Activated naive CD8-positive, alpha-beta T cell treated with anti-CD3 and anti-CD28 coated beads, Interleukin-2, amount 10 ng/mL, durations not matched to agents 7 days and 5 days (primary cell): ENCODE measurements around the gene DNMT1. TPM values are rescaled to one million over a fixed set of nuclear protein-coding genes. Genes with fewer than 3 reads are reported as not detected.
A peak's percentile ranks its signal among the peaks of the same experiment; 100 is the strongest.
"Not testable (repeated sequence)": the region's sequence is repeated elsewhere in the genome, so short reads cannot be mapped to it uniquely, and the experiment has no call there.

Experiments
- ATAC-seq: fragments of 150-1000 bp; cut with Tn5 transposase; one replicate; pipeline ENCODE4 v1.10.0; 2021; ENCODE audit warnings: low read depth, moderate library complexity
- POLR2A ChIA-PET: fragments of 350-600 bp; sonication (Branson Sonifier 250); formaldehyde crosslinking; loops from one replicate; lab custom pipeline; 2021; ENCODE audit warnings: antibody characterized with exemption; lab: Charles Lee
- DNase-seq: peaks from one replicate; pipeline ENCODE4 v3.0.0; 2021
- H3K27ac Mint-ChIP-seq: one replicate; pipeline ENCODE4 v1.8.0; 2022; ENCODE audit warnings: mild to moderate bottlenecking, mixed read lengths
- H3K27me3 Mint-ChIP-seq: one replicate; pipeline ENCODE4 v1.8.0; 2022; ENCODE audit warnings: mild to moderate bottlenecking, moderate library complexity, mixed read lengths
- H3K36me3 Mint-ChIP-seq: one replicate; pipeline ENCODE4 v1.8.0; 2021; ENCODE audit warnings: mild to moderate bottlenecking, mixed read lengths
- H3K4me1 Mint-ChIP-seq: one replicate; pipeline ENCODE4 v1.8.0; 2021; ENCODE audit warnings: mixed read lengths
- H3K4me3 Mint-ChIP-seq: one replicate; pipeline ENCODE4 v1.8.0; 2022; ENCODE audit warnings: mild to moderate bottlenecking, moderate library complexity, mixed read lengths
- H3K9me3 Mint-ChIP-seq: one replicate; pipeline ENCODE4 v1.8.0; 2021; ENCODE audit warnings: mixed read lengths
- total RNA-seq, 2 experiments: library from RNA; stranded (reverse); gene quantifications; one replicate each; pipeline ENCODE4 v1.2.3, GENCODE V29; 2021

Gene DNMT1
- total RNA-seq, 2 experiments from 2014 or later = 347 to 384 TPM

- Mint-ChIP-seq H3K4me3 (no peak overlapping the region), H3K27me3 (no peaks in the 10 kb centered on the region), H3K9me3 (no peaks in the 10 kb centered on the region), H3K27ac (no peak overlapping the region), H3K36me3 (peaks cover 29% of the 10 kb centered on the region), H3K4me1 (peaks cover 34% of the 10 kb centered on the region)
- DNase-seq (no peak), ATAC-seq (no peak)
- POLR2A ChIA-PET = no interaction called here
Measured at GRCh38 chr19:10191347-10191746, 3.4 kb downstream of the DNMT1 start.

GRCh38 chr19:10190026-10190425, 4.7 kb downstream of the DNMT1 start:
- peak overlapping the region; percentile 29 for H3K4me3 Mint-ChIP-seq
- peaks cover 30% of the 10 kb centered on the region for H3K4me1 Mint-ChIP-seq
- H3K9me3 Mint-ChIP-seq = no peaks in the 10 kb centered on the region
- DNase-seq (no peak), ATAC-seq (no peak)
- peak overlapping the region; percentile 75 for H3K27ac Mint-ChIP-seq
- H3K27me3 Mint-ChIP-seq = no peaks in the 10 kb centered on the region
- H3K36me3 Mint-ChIP-seq = peaks cover 29% of the 10 kb centered on the region
- POLR2A ChIA-PET = no interaction called here

- POLR2A ChIA-PET = interaction anchor here (0.7 kb wide), 2 partner anchors 15 to 93 kb away, joined by 3 to 5 read pairs; no protein-coding TSS in a partner anchor
- DNase-seq (no peak), ATAC-seq (peak; percentile 21)
- H3K27ac Mint-ChIP-seq = peak overlapping the region; percentile 75
- no peaks in the 10 kb centered on the region for H3K9me3 Mint-ChIP-seq
- H3K4me1 Mint-ChIP-seq = peaks cover 30% of the 10 kb centered on the region
- peak overlapping the region; percentile 29 for H3K4me3 Mint-ChIP-seq
- H3K27me3 Mint-ChIP-seq = no peaks in the 10 kb centered on the region
- peaks cover 29% of the 10 kb centered on the region for H3K36me3 Mint-ChIP-seq
Measured at GRCh38 chr19:10189616-10190015, 5.1 kb downstream of the DNMT1 start.

- no peaks in the 10 kb centered on the region for H3K27me3 Mint-ChIP-seq
- no peaks in the 10 kb centered on the region for H3K9me3 Mint-ChIP-seq
- H3K4me3 Mint-ChIP-seq = no peak overlapping the region
- ATAC-seq = no peak
- POLR2A ChIA-PET = interaction anchor here (1.0 kb wide), 1 partner anchor 329 kb away, joined by 3 read pairs; no protein-coding TSS in a partner anchor
- DNase-seq = no peak
- peak overlapping the region; percentile 34 for H3K27ac Mint-ChIP-seq
- H3K36me3 Mint-ChIP-seq = peaks cover 29% of the 10 kb centered on the region
- H3K4me1 Mint-ChIP-seq = peaks cover 27% of the 10 kb centered on the region
Measured at GRCh38 chr19:10187315-10187714, 7.4 kb downstream of the DNMT1 start.

- Mint-ChIP-seq H3K27ac (no peak overlapping the region), H3K4me1 (peaks cover 18% of the 10 kb centered on the region), H3K4me3 (no peak overlapping the region), H3K27me3 (no peaks in the 10 kb centered on the region), H3K9me3 (no peaks in the 10 kb centered on the region), H3K36me3 (peaks cover 29% of the 10 kb centered on the region)
- DNase-seq = no peak
- ATAC-seq = no peak
- POLR2A ChIA-PET = interaction anchor here (0.6 to 0.8 kb wide), 3 partner anchors 9 to 516 kb away, joined by 3 read pairs; no protein-coding TSS in a partner anchor
Measured at GRCh38 chr19:10184636-10185035, 10.1 kb downstream of the DNMT1 start.

- POLR2A ChIA-PET = no interaction called here
- DNase-seq = no peak
- Mint-ChIP-seq H3K36me3 (peaks cover 27% of the 10 kb centered on the region), H3K9me3 (no peaks in the 10 kb centered on the region), H3K4me1 (peaks cover 16% of the 10 kb centered on the region), H3K27me3 (no peaks in the 10 kb centered on the region), H3K27ac (peak overlapping the region; percentile 15), H3K4me3 (no peak overlapping the region)
- no peak for ATAC-seq
Measured at GRCh38 chr19:10183926-10184325, 10.8 kb downstream of the DNMT1 start.

- Mint-ChIP-seq H3K9me3 (no peaks in the 10 kb centered on the region), H3K4me1 (peaks cover 12% of the 10 kb centered on the region), H3K27me3 (no peaks in the 10 kb centered on the region), H3K36me3 (peaks cover 24% of the 10 kb centered on the region), H3K27ac (no peak overlapping the region), H3K4me3 (no peak overlapping the region)
- ATAC-seq (no peak), DNase-seq (no peak)
- POLR2A ChIA-PET = no interaction called here
Measured at GRCh38 chr19:10182847-10183246, 11.9 kb downstream of the DNMT1 start.

- DNase-seq = no peak
- POLR2A ChIA-PET = interaction anchor here (0.7 kb wide), 1 partner anchor 98 kb away, joined by 4 read pairs; no protein-coding TSS in a partner anchor
- no peaks in the 10 kb centered on the region for H3K9me3 Mint-ChIP-seq
- no peaks in the 10 kb centered on the region for H3K27me3 Mint-ChIP-seq
- no peak for ATAC-seq
- no peak overlapping the region for H3K27ac Mint-ChIP-seq
- H3K4me1 Mint-ChIP-seq = peaks cover 9% of the 10 kb centered on the region
- H3K4me3 Mint-ChIP-seq = no peak overlapping the region
- H3K36me3 Mint-ChIP-seq = peaks cover 17% of the 10 kb centered on the region
Measured at GRCh38 chr19:10182076-10182475, 12.7 kb downstream of the DNMT1 start.

GRCh38 chr19:10180459-10180858, 14.3 kb downstream of the DNMT1 start:
- DNase-seq = no peak
- ATAC-seq = no peak
- H3K4me1 Mint-ChIP-seq = peaks cover 6% of the 10 kb centered on the region
- H3K4me3 Mint-ChIP-seq = no peak overlapping the region
- no peaks in the 10 kb centered on the region for H3K9me3 Mint-ChIP-seq
- peaks cover 21% of the 10 kb centered on the region for H3K36me3 Mint-ChIP-seq
- H3K27me3 Mint-ChIP-seq = no peaks in the 10 kb centered on the region
- POLR2A ChIA-PET = no interaction called here
- H3K27ac Mint-ChIP-seq = no peak overlapping the region

GRCh38 chr19:10180024-10180423, 14.7 kb downstream of the DNMT1 start:
- POLR2A ChIA-PET, H3K4me1 Mint-ChIP-seq, DNase-seq, H3K9me3 Mint-ChIP-seq, ATAC-seq, H3K4me3 Mint-ChIP-seq, H3K27ac Mint-ChIP-seq, H3K27me3 Mint-ChIP-seq: not testable (repeated sequence)
- H3K36me3 Mint-ChIP-seq = peaks cover 21% of the 10 kb centered on the region

GRCh38 chr19:10173527-10173926, 21.2 kb downstream of the DNMT1 start:
- Mint-ChIP-seq H3K9me3 (no peaks in the 10 kb centered on the region), H3K27ac (no peak overlapping the region), H3K4me1 (peaks cover 5% of the 10 kb centered on the region), H3K36me3 (peaks cover 31% of the 10 kb centered on the region), H3K4me3 (no peak overlapping the region), H3K27me3 (no peaks in the 10 kb centered on the region)
- ATAC-seq = no peak
- POLR2A ChIA-PET = no interaction called here
- no peak for DNase-seq

GRCh38 chr19:10168386-10168948, 26.3 kb downstream of the DNMT1 start:
- POLR2A ChIA-PET = interaction anchor here (1.4 kb wide), 1 partner anchor 10 kb away, joined by 3 read pairs; no protein-coding TSS in a partner anchor
- no peak for DNase-seq
- H3K9me3 Mint-ChIP-seq = no peaks in the 10 kb centered on the region
- peaks cover 28% of the 10 kb centered on the region for H3K36me3 Mint-ChIP-seq
- H3K4me3 Mint-ChIP-seq = no peak overlapping the region
- H3K27me3 Mint-ChIP-seq = no peaks in the 10 kb centered on the region
- peak overlapping the region; percentile 73 for H3K27ac Mint-ChIP-seq
- peaks cover 9% of the 10 kb centered on the region for H3K4me1 Mint-ChIP-seq
- ATAC-seq = peak; percentile 42

- DNase-seq = no peak
- no peak for ATAC-seq
- peaks cover 9% of the 10 kb centered on the region for H3K4me1 Mint-ChIP-seq
- H3K27me3 Mint-ChIP-seq = no peaks in the 10 kb centered on the region
- no peak overlapping the region for H3K4me3 Mint-ChIP-seq
- no peaks in the 10 kb centered on the region for H3K9me3 Mint-ChIP-seq
- peaks cover 28% of the 10 kb centered on the region for H3K36me3 Mint-ChIP-seq
- POLR2A ChIA-PET = interaction anchor here (0.6 to 1.4 kb wide), 4 partner anchors 11 to 605 kb away, joined by 3 to 5 read pairs (median 3); no protein-coding TSS in a partner anchor
- no peak overlapping the region for H3K27ac Mint-ChIP-seq
Measured at GRCh38 chr19:10167459-10167858, 27.3 kb downstream of the DNMT1 start.

GRCh38 chr19:10166501-10166900, 28.3 kb downstream of the DNMT1 start:
- not testable (repeated sequence) for H3K27ac Mint-ChIP-seq, H3K27me3 Mint-ChIP-seq, H3K4me3 Mint-ChIP-seq, ATAC-seq, H3K9me3 Mint-ChIP-seq, DNase-seq, H3K4me1 Mint-ChIP-seq
- POLR2A ChIA-PET = interaction anchor here (1.0 kb wide), 1 partner anchor 24 kb away, joined by 3 read pairs; no protein-coding TSS in a partner anchor
- H3K36me3 Mint-ChIP-seq = peaks cover 27% of the 10 kb centered on the region
